Right forelimb (tissue), 1 donor: ENCODE measurements around the gene EVPL.

Experiments
- DNase-seq: peaks from one replicate; pipeline ENCODE4 v3.0.0-alpha.2; 2018

EVPL gene

GRCh38 chr17:76014925-76015261, 12.2 kb downstream of the EVPL start:
- no peak for DNase-seq

DNA sequence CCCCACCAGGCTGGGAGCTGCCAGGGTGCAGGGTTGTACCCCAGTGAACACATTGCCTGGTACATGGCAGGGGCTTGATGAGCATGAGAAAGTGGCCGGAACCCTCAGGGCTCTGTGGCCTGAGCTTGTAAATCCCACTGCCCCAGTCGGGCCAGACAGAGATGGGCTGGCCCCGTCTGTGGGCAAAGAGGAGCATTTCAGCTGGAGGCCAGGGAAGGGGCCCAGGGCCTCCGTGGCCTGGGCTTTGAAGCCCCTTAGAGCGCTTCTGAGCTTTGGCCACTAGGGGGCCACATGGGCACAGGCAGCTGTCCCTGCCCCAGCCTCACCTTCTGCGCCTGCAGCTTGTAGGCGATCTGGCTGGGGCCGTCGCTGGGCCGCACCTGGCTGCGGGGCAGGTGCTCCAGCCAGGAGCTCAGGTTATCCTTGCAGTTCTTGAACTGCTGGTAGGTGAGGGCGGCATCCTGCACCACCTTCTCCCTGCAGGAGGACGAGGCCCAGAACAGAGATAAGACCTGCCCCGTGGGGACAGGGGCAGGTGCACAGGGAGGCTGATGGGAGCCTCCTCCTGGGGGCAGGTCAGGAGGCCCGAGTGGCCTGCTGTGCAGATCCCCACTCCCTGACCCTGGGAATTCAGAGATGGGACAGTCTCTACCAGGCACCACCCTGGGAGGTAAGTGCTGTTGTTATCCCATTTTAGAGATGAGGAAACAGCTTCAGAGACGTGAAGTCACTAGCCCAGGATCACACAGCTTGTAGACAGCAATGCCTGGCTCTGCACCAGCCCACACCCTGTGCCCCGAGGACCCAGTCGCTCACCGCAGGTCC, 12.8 kb downstream of the EVPL start:
- peak; percentile 74 for DNase-seq

GRCh38 chr17:76013377-76013932, 13.7 kb downstream of the EVPL start:
- no peak for DNase-seq

DNA sequence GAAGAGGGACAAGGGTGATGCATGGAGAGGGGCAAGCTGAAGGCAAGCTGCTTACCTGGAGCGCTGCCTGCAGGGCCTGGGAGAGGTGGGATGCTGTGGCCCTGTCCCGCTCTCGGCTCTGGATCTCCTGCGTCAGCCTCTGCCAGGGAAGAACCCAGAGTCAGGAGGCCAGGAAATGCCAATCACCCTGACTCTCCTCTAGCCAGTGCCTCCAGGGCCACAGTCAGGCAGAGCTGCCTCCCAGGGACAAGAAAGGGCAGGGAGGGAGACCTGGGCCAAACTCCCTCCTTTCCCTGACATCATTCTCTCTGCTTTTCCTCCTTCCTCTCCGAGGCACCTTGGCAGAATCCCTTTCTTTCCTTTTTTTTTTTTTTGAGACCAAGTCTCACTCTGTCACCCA, 15.2 kb downstream of the EVPL start:
- DNase-seq: no peak

- no peak for DNase-seq
Observed at GRCh38 chr17:76009969-76010661, 17.0 kb downstream of the EVPL start.

- no peak for DNase-seq
Observed at GRCh38 chr17:76009447-76009846, 17.7 kb downstream of the EVPL start.

- no peak for DNase-seq
Observed at GRCh38 chr17:76008630-76009425, 18.3 kb downstream of the EVPL start.

DNA sequence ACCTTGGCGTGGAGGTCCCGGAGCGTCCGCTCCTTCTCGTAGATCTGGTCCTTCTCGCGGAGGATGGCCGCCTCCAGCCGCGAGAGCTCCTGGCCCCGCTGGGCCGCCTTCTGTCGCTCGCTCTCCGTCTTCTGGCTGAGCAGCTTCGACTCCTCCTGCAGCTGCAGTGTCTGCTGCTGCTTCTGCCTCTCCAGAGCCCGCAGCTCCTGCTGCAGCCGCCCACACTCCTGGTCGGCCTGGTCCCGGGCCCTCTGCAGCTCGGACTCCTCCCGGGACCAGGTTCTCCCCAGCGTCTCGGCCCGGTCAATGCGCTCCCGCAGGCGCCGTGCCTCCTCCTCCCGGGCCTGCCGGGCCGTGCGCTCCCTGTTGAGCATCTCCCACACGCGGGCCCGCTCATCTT, 18.9 kb downstream of the EVPL start:
- DNase-seq: no peak

DNA sequence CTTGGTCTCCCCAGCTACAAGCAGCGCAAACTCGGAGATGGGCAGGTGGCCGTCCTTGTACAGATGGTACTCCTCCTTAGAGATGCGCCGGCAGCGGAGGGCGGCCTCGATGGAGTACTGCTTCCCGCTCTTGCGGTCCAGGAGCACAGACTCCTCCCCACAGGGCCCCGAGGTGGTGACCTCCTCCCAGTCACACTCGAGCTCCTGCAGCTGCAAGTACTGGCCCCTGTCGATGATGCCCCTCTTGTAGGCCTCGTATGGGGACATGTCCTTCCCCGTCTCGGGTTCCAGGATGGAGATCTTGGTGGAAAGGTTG, 19.3 kb downstream of the EVPL start:
- no peak for DNase-seq

DNA sequence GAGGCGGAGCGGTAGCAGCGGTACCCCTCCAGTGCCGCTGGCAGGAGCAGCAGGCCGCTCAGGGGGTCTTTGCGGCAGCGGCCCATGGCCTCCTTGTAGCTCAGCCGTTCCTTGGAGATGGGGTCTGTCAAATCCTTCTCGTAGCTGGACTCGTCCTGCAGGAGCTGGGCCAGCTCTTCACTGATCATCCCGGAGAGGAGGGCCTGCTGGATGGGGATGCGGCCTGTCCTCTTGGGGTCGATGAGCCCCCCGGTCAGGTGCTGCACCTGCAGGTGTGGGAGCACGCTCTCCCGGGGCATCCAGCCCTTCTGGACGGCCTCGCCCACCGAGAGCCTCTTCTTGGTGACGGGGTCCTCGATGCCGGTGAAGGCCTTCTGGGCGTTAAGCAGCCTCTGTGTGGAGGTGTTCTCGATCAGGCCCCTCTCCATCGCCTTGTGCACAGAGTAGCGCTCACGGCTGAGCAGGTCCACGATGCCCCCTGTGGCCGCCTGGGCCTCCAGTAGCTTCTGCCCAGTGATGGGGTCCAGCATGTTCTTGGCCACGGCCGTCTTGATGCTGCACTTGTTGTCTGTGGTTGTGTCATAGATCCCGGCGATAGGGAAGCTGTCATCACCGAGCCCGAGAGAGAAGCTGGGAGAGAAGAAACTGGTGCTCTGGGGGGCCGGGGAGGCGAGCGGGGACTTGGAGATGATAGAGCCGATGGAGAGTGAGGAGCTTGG, 19.8 kb downstream of the EVPL start:
- DNase-seq: no peak

- peak; percentile 86 for DNase-seq
Observed at GRCh38 chr17:76005263-76006149, 21.6 kb downstream of the EVPL start.

DNA sequence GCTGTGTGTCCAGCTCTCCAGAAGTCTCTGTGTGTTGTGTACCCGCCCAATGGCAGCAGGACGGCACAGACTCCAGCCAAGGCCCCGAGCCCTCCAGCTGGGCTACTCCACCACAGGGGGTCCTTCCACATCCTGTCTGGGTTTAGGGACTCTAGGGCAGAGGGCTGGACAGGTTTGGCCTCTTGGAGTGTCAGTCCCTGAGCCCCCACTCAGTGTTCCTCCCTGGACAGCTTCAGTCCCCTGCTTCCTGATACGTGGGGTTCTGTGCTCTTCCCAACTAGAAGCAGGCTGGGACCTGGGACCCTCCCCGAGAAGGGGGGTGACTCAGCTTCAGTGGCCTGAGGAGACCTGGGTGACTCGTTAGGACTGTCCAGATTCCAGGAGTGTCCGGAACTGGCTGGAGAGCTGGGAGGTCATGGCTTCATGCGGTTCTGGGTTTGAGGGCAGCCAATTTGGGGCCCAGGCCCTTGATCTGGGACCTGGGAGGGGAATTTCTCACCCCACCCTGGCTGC, 22.3 kb downstream of the EVPL start:
- DNase-seq: no peak

DNA sequence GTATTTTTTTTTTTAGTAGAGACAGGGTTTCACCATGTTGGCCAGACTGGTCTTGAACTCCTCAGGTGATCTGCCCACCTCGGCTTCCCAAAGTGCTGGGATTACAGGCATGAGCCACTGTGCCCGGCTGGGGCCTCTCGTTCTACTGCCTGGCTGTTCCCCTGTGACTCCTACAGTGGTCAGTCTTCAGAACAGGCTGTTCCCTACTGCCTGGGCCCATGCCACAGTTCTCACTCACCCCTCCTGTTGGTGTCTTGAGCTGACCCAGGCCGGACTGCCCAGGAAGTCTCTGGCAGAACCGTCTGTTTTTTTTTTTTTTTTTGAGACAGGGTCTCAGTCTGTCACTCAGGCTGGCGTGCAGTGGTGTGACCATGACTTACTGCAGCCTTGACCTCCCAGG, 23.2 kb downstream of the EVPL start:
- no peak for DNase-seq

DNA sequence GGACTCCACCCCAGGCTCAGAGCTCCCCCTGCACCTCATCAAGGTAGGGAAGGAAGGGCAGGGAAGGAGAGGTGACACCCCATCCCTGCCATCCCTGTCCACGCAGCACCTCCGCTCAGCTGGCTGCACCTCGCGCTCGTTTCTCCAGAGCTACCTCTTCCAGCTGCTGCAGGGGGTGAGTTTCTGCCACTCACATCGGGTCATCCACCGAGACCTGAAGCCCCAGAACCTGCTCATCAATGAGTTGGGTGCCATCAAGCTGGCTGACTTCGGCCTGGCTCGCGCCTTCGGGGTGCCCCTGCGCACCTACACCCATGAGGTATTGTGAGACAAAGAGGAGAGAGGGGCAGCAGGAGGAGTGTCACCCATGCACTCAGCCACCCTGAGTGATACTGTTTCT, 25.0 kb downstream of the EVPL start:
- no peak for DNase-seq

DNA sequence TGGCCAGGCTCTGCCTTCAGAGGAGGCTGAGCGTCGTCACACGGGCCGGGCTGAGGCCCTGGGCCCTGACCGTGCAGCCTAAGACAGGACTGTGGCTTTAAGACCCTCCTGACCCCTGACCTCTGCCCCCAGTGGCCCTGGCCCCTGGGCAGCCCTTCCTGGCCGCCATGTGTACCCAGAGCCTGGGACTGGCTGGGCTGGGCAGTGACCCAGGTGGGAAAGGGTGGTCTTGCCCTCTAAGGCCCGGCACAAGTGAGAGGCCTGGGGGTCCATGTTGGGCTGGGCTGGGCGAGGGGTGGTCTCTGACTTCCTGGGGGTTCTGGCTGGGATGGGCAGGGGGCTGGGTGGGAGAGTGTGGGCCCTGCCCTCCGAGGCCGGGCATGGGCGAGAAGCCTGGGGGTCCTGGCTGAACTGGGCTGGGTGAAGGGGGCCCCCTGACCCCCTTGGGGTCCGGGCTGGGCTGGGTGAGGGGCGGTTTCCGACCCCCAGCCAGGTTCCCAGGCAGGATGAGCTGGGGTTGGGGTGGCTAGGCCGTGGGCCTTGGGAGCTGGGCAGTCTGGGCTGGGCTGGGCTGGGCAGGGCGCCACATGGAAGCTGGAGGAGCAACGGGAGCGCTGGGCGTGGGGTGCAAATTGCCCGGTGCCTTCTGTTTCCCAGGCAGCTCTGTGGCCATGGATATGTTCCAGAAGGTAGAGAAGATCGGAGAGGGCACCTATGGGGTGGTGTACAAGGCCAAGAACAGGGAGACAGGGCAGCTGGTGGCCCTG, 26.2 kb downstream of the EVPL start, which contains the start of gene CDK3:
CDK3 (plus strand) TSS at position 101 of the 767 bp plus-strand sequence; CDS start at position 672, 571 bp downstream.
- DNase-seq: no peak

DNA sequence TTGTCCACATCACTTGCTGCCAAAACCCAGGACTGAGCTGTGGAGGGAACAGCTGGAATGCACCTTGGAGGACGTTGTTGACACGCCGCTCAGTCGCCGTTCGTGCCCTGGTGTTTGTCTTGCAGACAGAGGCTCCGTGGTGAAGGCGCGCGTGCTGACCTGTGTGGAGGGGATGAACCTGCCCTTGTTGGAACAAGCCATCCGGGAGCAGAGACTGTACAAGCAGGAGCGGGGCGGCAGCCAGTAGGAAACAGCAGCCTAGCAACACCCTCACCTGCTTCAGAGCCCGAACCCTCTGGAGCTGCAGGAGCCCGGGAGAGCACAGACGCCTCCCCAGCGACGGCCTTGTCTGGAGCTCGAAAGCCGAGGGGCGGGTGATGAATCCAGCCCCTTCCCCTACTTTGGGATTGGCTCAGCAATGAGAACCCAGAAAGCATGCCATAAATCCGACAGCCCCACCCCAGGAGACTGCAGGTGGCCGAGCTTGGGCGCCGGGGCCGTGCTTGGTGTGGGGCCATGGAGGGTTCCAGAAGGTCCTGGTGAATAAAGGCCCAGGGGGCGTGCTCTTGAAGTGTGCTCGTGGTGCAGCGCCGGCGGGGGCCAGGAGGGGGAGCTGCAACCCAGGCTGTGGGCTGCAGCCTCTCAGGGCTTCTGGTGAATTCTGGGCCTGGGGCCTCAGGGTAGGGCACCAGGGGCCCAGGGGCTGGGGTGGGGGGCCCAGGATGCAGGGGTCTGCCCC, 26.9 kb downstream of the EVPL start:
- DNase-seq: no peak

DNA sequence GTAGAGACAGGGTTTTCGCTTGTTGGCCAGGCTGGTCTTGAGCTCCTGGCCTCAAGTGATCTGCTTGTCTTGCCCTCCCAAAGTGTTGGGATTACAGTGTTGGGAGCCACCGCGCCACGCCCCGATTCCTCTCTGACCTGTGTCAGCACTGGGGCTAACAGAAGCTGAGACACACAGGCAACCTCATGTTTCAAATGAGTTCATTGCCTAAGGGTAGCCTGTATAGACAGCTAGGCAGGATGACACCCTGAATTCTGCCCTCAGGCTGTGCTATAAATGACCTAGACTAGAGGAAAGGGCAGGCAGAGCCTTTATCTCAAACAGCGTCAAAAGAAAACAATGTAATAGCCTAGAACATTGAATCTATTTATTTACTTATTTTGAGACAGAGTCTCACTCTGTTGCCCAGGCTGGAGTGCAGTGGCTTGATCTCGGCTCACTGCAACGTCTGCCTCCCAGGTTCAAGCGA, 28.7 kb downstream of the EVPL start:
- no peak for DNase-seq

DNA sequence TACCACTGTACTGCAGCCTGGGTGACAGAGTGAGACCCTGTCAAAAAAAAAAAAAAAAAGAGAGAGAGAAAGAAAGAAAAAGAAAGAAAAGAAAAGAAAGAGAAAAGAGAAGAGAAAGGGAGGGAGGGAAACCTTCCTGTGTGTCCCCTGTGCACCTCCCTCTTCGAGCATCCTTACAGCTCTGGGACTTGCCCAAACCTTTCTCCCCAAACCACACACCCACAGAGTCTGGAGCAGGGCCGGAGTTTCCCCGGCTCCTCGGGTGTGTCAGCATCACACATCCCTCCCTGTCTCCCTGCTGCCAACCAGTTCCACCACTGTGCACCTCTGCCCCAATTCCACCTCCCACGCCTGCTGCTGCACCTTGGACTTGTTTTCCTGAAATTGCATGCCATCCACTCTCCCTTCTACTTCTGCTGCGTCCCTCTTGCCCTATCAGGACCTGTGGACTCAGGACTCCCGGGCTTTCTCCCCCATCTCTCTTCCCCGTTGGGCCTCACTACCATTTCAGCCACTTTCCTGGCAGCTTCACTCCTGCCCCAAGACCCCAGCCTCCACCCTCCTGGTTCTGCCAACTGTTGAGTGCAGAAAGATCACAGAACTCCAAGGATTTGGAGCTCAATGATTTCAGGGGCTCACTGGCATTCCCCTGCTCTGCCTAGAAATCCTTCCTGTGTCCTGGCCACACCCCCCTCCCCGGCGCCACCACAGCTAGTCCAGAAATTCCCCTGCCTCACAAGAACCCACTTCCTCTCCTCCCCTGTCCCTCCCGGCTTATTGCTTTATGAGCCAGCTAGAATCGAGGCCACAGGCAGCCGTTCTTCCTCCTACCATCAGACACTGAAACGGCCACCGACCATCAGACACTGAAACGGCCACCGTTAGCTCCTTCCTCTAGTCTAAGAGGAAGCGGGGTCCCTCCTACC, 30.2 kb downstream of the EVPL start:
- no peak for DNase-seq
